Mononuclear cell (primary cell): ENCODE measurements around the gene PODXL2. TPM values are rescaled to one million over a fixed set of nuclear protein-coding genes. Genes with fewer than 3 reads are reported as not detected.
"Not testable (repeated sequence)": the region's sequence is repeated elsewhere in the genome, so short reads cannot be mapped to it uniquely, and the experiment has no call there.

Experiments
- H3K27me3 ChIP-seq: 2 replicates; pipeline ENCODE4 v1.6.0; 2011; ENCODE audit warnings: low read length, control low read depth; ENCODE audit not compliant: insufficient read depth
- H3K4me1 ChIP-seq: 2 replicates; pipeline ENCODE4 v1.5.1; 2011; ENCODE audit warnings: mild to moderate bottlenecking, low read length, control low read depth; ENCODE audit not compliant: insufficient read depth
- H3K4me3 ChIP-seq: 2 replicates; pipeline ENCODE4 v1.5.1; 2011; ENCODE audit warnings: mild to moderate bottlenecking, low read length, moderate library complexity
- H3K9me3 ChIP-seq: 2 replicates; pipeline ENCODE4 v1.5.1; 2011; ENCODE audit warnings: low read depth, mild to moderate bottlenecking, control low read depth, low read length
- total RNA-seq: library from RNA; depleted of rRNA; stranded (reverse); fragments of >200 nt; gene quantifications from one replicate; pipeline ENCODE4 v1.2.3, GENCODE V29; 2012

Gene PODXL2
- total RNA-seq, 1 donor = 1.9 TPM

GRCh38 chr3:127637546-127637945, 8.6 kb downstream of the PODXL2 start:
- Histone ChIP-seq H3K4me3 (no peak overlapping the region), H3K27me3 (no peaks in the 10 kb centered on the region), H3K9me3 (no peaks in the 10 kb centered on the region), H3K4me1 (peaks cover 6% of the 10 kb centered on the region)

GRCh38 chr3:127637971-127638370, 9.0 kb downstream of the PODXL2 start:
- H3K9me3 ChIP-seq = no peaks in the 10 kb centered on the region
- H3K27me3 ChIP-seq = no peaks in the 10 kb centered on the region
- H3K4me1 ChIP-seq = peaks cover 6% of the 10 kb centered on the region
- no peak overlapping the region for H3K4me3 ChIP-seq

GRCh38 chr3:127639173-127640041, 10.4 kb downstream of the PODXL2 start:
- Histone ChIP-seq H3K4me1 (peaks cover 6% of the 10 kb centered on the region), H3K4me3 (no peak overlapping the region), H3K27me3 (no peaks in the 10 kb centered on the region), H3K9me3 (no peaks in the 10 kb centered on the region)

GRCh38 chr3:127640042-127640355, 11.0 kb downstream of the PODXL2 start:
- no peaks in the 10 kb centered on the region for H3K9me3 ChIP-seq
- H3K27me3 ChIP-seq = no peaks in the 10 kb centered on the region
- peaks cover 6% of the 10 kb centered on the region for H3K4me1 ChIP-seq
- no peak overlapping the region for H3K4me3 ChIP-seq

GRCh38 chr3:127644641-127645370, 15.8 kb downstream of the PODXL2 start:
- no peaks in the 10 kb centered on the region for H3K9me3 ChIP-seq
- no peaks in the 10 kb centered on the region for H3K27me3 ChIP-seq
- no peak overlapping the region for H3K4me3 ChIP-seq
- H3K4me1 ChIP-seq = no peaks in the 10 kb centered on the region

- H3K9me3 ChIP-seq = no peaks in the 10 kb centered on the region
Measured at GRCh38 chr3:127645371-127646015, 16.5 kb downstream of the PODXL2 start.

GRCh38 chr3:127646501-127647046, 17.6 kb downstream of the PODXL2 start:
- no peak overlapping the region for H3K4me3 ChIP-seq
- no peaks in the 10 kb centered on the region for H3K9me3 ChIP-seq
- H3K4me1 ChIP-seq = no peaks in the 10 kb centered on the region
- no peaks in the 10 kb centered on the region for H3K27me3 ChIP-seq

More at GRCh38 chr3:127645371-127646015, 16.5 kb downstream of the PODXL2 start:
- Histone ChIP-seq H3K4me1 (no peaks in the 10 kb centered on the region), H3K27me3 (no peaks in the 10 kb centered on the region), H3K4me3 (no peak overlapping the region)

- Histone ChIP-seq H3K9me3 (no peaks in the 10 kb centered on the region), H3K4me3 (no peak overlapping the region), H3K4me1 (no peaks in the 10 kb centered on the region), H3K27me3 (no peaks in the 10 kb centered on the region)
Measured at GRCh38 chr3:127647166-127647844, 18.3 kb downstream of the PODXL2 start.

GRCh38 chr3:127647845-127648204, 18.8 kb downstream of the PODXL2 start:
- Histone ChIP-seq H3K9me3 (no peaks in the 10 kb centered on the region), H3K27me3 (no peaks in the 10 kb centered on the region), H3K4me1 (no peaks in the 10 kb centered on the region), H3K4me3 (no peak overlapping the region)

- no peaks in the 10 kb centered on the region for H3K9me3 ChIP-seq
- H3K4me1 ChIP-seq = no peaks in the 10 kb centered on the region
- H3K4me3 ChIP-seq = no peak overlapping the region
- H3K27me3 ChIP-seq = no peaks in the 10 kb centered on the region
Measured at GRCh38 chr3:127650236-127650635, 21.3 kb downstream of the PODXL2 start.

- Histone ChIP-seq H3K27me3 (no peaks in the 10 kb centered on the region), H3K9me3 (no peaks in the 10 kb centered on the region), H3K4me1 (no peaks in the 10 kb centered on the region), H3K4me3 (no peak overlapping the region)
Measured at GRCh38 chr3:127651516-127652172, 22.7 kb downstream of the PODXL2 start.

- Histone ChIP-seq H3K4me1 (no peaks in the 10 kb centered on the region), H3K9me3 (no peaks in the 10 kb centered on the region)
Measured at GRCh38 chr3:127652246-127652995, 23.4 kb downstream of the PODXL2 start.

GRCh38 chr3:127654374-127654773, 25.4 kb downstream of the PODXL2 start:
- Histone ChIP-seq H3K27me3 (no peaks in the 10 kb centered on the region), H3K9me3 (no peaks in the 10 kb centered on the region), H3K4me1 (no peaks in the 10 kb centered on the region), H3K4me3 (no peak overlapping the region)

More at GRCh38 chr3:127652246-127652995, 23.4 kb downstream of the PODXL2 start:
- Histone ChIP-seq H3K27me3 (no peaks in the 10 kb centered on the region), H3K4me3 (no peak overlapping the region)

- not testable (repeated sequence) for H3K27me3 ChIP-seq, H3K4me3 ChIP-seq, H3K9me3 ChIP-seq, H3K4me1 ChIP-seq
Measured at GRCh38 chr3:127654993-127655392, 26.0 kb downstream of the PODXL2 start.
